Neutrophil (primary cell): ENCODE results near the gene RNASET2.

Experiments
- H3K27ac ChIP-seq: fragments of 200-600 bp; sonication (generic); 2 replicates; pipeline ENCODE4 v1.5.1; 2016; ENCODE audit warnings: mild to moderate bottlenecking, moderate library complexity
- H3K27me3 ChIP-seq: fragments of 200-600 bp; sonication (generic); 2 replicates; pipeline ENCODE4 v1.6.0; 2016; ENCODE audit warnings: mild to moderate bottlenecking
- H3K36me3 ChIP-seq: fragments of 200-600 bp; sonication (generic); 2 replicates; pipeline ENCODE4 v1.5.1; 2017
- H3K4me1 ChIP-seq, 2 experiments: fragments of 200-600 bp in 1 of 2; sonication (generic) in 1 of 2; 1 replicate in 1 of 2; 2 replicates in 1 of 2; pipeline versions ENCODE4 v1.5.1 to v1.6.1; 2013 to 2016; ENCODE audit warnings: low read depth in 1 of 2, low read length in 1 of 2, mild to moderate bottlenecking in 1 of 2, moderate library complexity in 1 of 2; ENCODE audit not compliant: control insufficient read depth in 1 of 2, insufficient read depth in 1 of 2
- H3K4me3 ChIP-seq, 2 experiments: fragments of 200-600 bp in 1 of 2; sonication (generic) in 1 of 2; 1 replicate in 1 of 2; 2 replicates in 1 of 2; pipeline ENCODE4 v1.5.1; 2013 to 2016; ENCODE audit warnings: low read depth in 1 of 2, low read length in 1 of 2, mild to moderate bottlenecking in 1 of 2, moderate library complexity in 1 of 2
- H3K9me3 ChIP-seq: fragments of 200-600 bp; sonication (generic); 2 replicates; pipeline ENCODE4 v1.5.1; 2016
- CTCF ChIP-seq: fragments of 200-600 bp; sonication (generic); IDR thresholded peaks from 2 replicates; pipeline ENCODE4 v1.5.1; 2016; ENCODE audit warnings: antibody characterized with exemption

The RNASET2 gene

GRCh38 chr6:166958926-166959861 lies 2.8 kb upstream of the RNASET2 start:
- Histone ChIP-seq H3K27ac (peak overlapping the region; percentile 99), H3K4me1 (peaks cover 53 to 54% of the 10 kb centered on the region in 2 experiments), H3K9me3 (no peaks in the 10 kb centered on the region)

GRCh38 chr6:166957805-166958076 lies 1.4 kb upstream of the RNASET2 start:
- peak overlapping the region; percentile 77 to 100 for H3K4me3 ChIP-seq
- peak overlapping the region; percentile 99 for H3K27ac ChIP-seq
- peaks cover 67 to 68% of the 10 kb centered on the region in 2 experiments for H3K4me1 ChIP-seq

More at GRCh38 chr6:166958926-166959861, 2.8 kb upstream of the RNASET2 start:
- Histone ChIP-seq H3K4me3 (peak overlapping the region; percentile 55 to 100), H3K27me3 (no peaks in the 10 kb centered on the region), H3K36me3 (peaks cover 7% of the 10 kb centered on the region)
- TF ChIP-seq CTCF = no peak

GRCh38 chr6:166957087-166957804 lies 896 bp upstream of the RNASET2 start:
- Histone ChIP-seq H3K36me3 (peaks cover 26% of the 10 kb centered on the region), H3K4me3 (peak overlapping the region; percentile 77 to 100), H3K9me3 (no peaks in the 10 kb centered on the region), H3K27me3 (no peaks in the 10 kb centered on the region), H3K27ac (peak overlapping the region; percentile 99), H3K4me1 (peaks cover 72 to 73% of the 10 kb centered on the region in 2 experiments)
- no peak for TF ChIP-seq CTCF

More at GRCh38 chr6:166957805-166958076, 1.4 kb upstream of the RNASET2 start:
- no peaks in the 10 kb centered on the region for H3K27me3 ChIP-seq
- TF ChIP-seq CTCF = no peak
- peaks cover 22% of the 10 kb centered on the region for H3K36me3 ChIP-seq
- no peaks in the 10 kb centered on the region for H3K9me3 ChIP-seq

- no peak for TF ChIP-seq CTCF
- Histone ChIP-seq H3K4me1 (peaks cover 83 to 85% of the 10 kb centered on the region in 2 experiments), H3K9me3 (no peaks in the 10 kb centered on the region), H3K36me3 (peaks cover 39% of the 10 kb centered on the region), H3K27ac (peak overlapping the region; percentile 99), H3K27me3 (no peaks in the 10 kb centered on the region), H3K4me3 (peak overlapping the region; percentile 77 to 100)
Observed at GRCh38 chr6:166955865-166956443, 396 bp downstream of the RNASET2 start.

GRCh38 chr6:166955121-166955864 lies 1.1 kb downstream of the RNASET2 start:
- Histone ChIP-seq H3K9me3 (peaks cover 3% of the 10 kb centered on the region), H3K36me3 (peaks cover 46% of the 10 kb centered on the region), H3K4me3 (peak overlapping the region; percentile 77 to 100), H3K4me1 (peaks cover 79% of the 10 kb centered on the region in 2 experiments), H3K27ac (peak overlapping the region; percentile 99), H3K27me3 (no peaks in the 10 kb centered on the region)
- no peak for TF ChIP-seq CTCF
